GM18870 (cell line): ENCODE data around the gene ZNF831.

Experiments
- ATAC-seq: cut with Tn5 transposase; IDR thresholded peaks from one replicate; pipeline ENCODE4 v1.9.1; 2021; ENCODE audit warnings: moderate library complexity; ENCODE audit not compliant: unreplicated experiment

Gene ZNF831

DNA sequence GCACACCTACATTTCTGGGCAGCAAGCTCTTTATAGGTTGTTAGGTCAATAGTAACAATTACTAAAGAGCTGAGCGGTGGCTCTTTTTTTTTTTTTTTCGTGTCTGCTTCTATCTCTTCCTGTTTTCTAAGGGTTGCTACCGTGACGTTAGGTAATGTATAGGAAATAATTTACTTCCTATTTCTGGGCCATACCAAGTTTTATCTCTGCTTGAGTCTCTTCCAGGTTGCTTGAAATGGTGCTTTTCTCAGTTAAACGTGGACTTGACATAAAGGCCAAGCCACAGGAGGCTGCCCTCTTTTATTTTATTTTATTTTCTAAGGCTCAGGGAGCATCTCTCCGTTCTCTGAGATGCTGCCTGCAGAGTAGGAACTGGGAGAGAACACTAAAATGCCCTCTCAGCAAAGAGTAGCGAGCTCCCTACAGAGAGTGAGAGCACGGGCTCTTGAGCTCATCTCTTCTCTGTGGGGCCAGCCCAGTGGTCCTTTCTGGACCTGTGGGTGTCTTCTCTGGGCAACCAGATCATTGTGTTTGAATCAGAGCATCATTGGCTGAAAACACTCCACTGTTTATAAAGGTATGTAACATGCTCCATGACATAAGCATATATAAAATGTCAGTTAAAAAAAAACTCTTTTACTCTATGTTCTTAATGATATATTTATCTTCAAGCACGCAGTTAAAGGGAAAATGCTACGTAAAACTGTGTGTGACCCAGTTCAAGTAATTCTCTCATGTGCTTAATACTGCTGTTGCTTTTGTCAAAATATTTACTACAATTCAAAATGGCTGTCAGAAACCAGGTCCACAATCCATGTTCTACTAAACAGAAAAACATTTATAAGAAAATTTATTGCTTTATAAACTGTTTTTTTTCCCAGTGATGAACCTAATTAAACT, at the start of gene ZNF831:
Gene ZNF831 (plus strand): TSS at position 191 of the 900 bp plus-strand sequence. CDS start 27,199 bp downstream, outside the sequence.
- ATAC-seq, result no peak

DNA sequence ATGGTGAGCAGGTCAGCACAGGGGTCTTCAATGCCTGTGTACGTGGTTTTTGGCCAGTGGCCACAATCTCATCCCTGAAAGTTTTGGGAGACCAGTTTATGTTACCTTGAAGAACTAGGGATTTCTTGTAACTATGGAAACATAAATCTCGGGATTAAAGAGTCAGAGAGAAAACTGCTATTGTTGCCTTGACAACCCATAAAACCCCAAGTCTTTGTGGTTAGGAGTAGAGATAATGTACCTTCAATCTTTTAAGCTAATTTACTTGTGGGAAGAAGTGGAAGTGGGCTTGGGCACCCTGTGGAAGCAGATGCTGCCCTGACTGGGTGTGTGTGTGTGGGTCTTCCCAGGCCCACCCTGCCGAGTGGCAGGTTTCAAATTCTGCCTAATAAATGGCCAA, 46.1 kb upstream of the ZNF831 start:
- ATAC-seq, result no peak

DNA sequence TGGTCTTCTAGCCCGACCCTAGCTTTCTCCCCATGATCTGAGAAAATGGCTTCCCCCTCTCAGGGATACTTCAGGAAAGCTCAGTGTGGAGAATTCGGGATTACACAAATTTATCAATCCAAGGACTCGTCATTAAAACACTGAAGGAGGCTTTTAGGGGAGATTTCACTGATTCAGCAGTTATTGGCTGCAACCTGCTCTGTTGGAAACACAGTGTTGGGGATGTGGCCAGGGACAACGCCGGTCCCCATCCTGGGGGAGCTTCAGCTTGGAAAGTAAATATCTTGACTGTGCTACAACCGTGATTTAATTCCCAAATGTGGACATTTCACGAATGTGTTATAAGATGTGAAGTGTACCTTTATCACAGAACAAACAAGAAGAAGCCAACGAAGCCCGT, 44.8 kb upstream of the ZNF831 start:
- no peak for ATAC-seq

DNA sequence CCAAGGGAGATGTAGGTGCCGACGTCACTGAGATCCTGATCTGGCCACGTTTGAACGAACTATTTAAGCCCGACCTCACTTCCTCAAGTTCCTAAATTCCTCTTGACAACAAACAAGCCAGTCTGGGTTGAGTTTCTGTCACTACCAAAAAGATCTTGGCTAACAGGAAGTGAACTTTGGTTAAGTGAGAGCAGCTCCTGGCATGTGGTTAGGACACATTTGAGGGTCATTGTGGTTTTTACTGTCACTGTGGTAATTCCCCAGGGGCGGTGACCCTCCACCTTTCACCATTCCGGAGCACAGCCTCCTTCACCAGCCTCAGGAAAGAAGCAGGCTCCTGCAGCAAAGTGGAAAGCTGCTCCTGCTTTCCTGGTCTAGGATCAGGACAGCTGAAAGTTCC, 43.1 kb upstream of the ZNF831 start:
- no peak for ATAC-seq

GRCh38 chr20:59120919-59121318, 42.7 kb upstream of the ZNF831 start:
- ATAC-seq, result no peak

GRCh38 chr20:59121714-59122565, 41.7 kb upstream of the ZNF831 start:
- no peak for ATAC-seq

DNA sequence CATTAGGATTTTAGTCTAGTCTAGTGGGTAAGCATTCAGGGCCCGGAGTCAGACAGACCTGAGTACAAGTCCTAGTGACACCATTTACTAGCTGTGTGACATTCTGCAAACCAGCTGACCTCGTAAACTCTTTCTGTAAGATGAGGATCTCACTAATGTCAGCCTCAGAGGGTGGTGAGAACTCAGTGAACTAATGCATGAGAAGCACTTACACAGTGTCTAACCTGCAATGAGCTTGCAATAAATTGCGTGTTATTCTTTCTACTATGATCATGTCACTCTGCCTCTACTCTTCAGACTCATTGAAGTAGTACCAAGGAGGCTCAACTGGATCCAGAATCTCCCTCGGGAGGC, 41.1 kb upstream of the ZNF831 start:
- ATAC-seq, result no peak

GRCh38 chr20:59123011-59123677, 40.5 kb upstream of the ZNF831 start:
- no peak for ATAC-seq

- ATAC-seq, result no peak
Measured at GRCh38 chr20:59123678-59124255, 39.9 kb upstream of the ZNF831 start.

DNA sequence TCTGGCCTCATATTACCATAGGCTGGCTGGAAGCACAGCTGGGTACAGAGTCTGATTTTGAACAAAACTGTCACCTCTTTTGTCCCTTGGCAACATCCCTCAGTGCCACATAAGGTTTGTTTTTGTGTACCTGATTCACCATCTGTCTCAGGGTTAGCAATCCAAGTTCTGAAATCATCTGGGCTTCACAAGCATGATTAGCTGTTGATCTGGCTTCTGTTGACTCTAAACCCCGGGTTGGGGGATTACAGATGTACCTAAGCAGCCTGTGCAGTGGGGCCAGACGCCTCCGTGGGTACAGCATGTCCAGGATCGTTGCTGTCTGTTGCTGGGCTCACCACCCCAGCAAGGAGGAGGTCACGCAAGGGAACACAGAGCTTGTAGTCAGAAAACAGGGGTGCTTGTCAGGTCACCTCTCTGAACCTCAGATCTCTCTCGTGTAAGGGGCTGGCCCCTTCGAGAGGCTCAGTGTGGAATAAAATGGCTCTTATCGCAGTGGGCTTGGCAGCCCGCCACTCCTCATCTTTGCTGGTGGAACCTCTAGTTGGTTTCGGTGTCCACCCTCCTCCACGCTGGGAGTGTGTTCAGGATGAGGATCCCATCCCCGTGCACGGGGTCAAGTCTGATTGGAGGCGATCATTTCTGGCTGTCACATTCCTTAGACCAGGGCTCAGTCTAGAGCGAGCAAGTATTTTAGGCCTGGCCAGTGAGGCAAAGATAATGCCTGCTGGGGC, 39.2 kb upstream of the ZNF831 start:
- ATAC-seq, result no peak

DNA sequence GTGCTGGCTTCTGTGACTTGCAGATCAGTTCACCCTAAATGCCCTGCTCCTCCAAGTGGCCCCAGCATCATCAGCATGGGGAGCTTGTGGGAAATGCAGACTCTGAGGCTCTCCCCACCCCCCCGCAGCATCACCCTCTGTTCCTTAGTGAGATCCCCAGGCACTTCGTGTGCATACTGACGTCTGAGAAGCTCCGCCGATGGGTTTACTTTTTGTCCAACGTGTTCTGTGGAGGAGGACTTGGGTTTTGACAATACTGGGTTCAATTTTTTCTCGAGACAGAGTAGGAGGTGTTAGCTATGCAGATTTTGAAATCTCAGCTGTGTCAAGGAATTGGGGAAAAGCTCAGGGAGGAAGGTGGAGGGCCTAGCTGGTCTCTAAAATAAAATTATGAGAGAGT, 38.3 kb upstream of the ZNF831 start:
- no peak for ATAC-seq

GRCh38 chr20:59125836-59126235, 37.8 kb upstream of the ZNF831 start:
- ATAC-seq, result no peak

DNA sequence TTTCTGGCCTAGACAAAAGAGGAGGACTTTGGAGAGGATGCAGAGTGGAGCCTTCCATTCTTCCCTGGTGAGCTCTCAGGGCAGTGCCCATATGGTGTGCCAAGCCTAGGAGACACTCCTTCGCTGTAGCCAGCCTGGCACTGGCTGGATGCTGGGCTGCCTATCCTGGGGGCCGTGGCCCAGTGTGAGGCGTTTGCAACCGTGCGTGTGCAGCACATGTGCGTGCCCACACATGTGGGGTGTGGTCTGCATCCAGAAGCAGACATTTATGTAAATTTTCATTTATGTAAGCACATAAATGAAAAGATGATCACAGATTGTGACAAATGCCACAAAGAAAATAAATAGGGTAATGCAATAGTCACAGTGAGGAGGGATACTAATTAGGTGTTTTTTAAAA, 35.8 kb upstream of the ZNF831 start:
- ATAC-seq, result no peak

GRCh38 chr20:59131551-59132285, 31.9 kb upstream of the ZNF831 start:
- no peak for ATAC-seq

DNA sequence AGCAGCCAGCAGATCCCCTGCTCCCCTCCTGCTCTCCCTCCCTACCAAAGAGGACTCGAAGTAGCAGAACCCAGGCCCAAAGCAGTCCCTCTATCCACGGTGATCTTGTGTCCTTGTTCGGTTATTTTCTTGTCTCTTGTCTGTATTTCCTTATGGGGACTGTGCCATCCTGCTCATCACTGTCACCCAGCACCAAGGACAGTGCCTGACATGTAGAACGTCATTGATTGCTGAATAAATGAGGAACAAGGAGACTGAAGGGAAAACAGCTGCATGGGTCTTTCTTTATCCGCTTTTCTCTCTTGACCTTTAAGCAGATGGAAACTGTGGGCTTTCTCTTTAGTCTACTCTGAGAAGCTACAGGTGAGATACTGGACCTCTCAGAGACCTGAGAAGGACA, 29.4 kb upstream of the ZNF831 start:
- ATAC-seq, result no peak

GRCh38 chr20:59135093-59135492, 28.5 kb upstream of the ZNF831 start:
- ATAC-seq, result no peak

DNA sequence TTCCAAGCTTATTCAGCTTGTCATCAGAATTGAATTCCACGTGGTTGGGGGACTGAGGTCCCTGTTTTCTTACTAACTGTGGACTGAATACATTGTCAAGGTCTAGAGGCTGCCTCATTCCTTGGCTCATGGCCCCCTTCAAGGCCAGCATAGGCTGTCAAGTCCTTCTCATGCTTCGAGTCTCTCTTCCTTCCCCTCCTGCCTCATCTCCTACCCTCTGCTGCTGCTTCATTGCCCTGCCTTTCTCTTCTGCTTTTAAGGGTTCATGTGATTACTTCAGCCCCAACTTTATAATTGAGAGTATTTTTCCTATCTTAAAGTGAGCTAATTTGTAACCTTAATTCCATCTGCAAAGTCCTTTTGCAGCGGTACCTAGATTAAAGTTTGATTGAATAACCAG, 27.6 kb upstream of the ZNF831 start:
- ATAC-seq, result no peak

DNA sequence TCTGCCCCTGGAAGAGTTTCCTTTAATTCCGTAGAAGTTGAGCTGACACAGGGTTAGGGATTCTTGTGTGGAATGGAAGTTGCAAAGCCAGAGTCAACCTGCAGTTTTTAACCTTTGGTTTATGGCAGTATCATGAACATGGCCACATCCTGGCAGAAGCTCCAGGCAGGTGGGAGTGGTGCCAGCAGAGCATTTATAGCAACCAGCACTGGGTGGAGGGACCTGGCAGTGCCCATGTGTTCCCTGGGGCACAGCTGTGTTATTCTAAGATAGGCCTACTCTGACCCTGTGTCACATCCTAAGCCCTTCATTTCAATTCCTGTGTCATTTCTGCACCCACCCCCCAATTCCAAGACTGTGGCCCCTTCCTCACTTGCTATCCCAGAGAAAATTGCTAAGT, 26.1 kb upstream of the ZNF831 start:
- no peak for ATAC-seq

GRCh38 chr20:59138114-59138748, 25.4 kb upstream of the ZNF831 start:
- no peak for ATAC-seq
